HepG2 (cell line): Measurements from ENCODE around the gene XPO5. TPM values are rescaled to one million over a fixed set of nuclear protein-coding genes. Genes with fewer than 3 reads are reported as not detected.

ENCODE experiments used
- FOXA1 ChIP-seq, 2 experiments: fragments of 450-650 bp in 1 of 2; sonication (generic) in 1 of 2; formaldehyde crosslinking in 1 of 2; IDR thresholded peaks; 2 replicates each; pipeline versions ENCODE4 v1.4.0 to v1.6.1; 2016 to 2020; ENCODE audit warnings: missing genetic modification reagents in 1 of 2
- IRF2 ChIP-seq: IDR thresholded peaks from 2 replicates; pipeline ENCODE4 v1.6.1; 2018; ENCODE audit warnings: missing genetic modification reagents, missing compliant biosample characterization
- SYNCRIP ChIP-seq: fragments of 200-400 bp; formaldehyde crosslinking; IDR thresholded peaks from 2 replicates; pipeline ENCODE4 v1.6.1; 2018; ENCODE audit warnings: mild to moderate bottlenecking, low read depth, low read length; ENCODE audit not compliant: insufficient read depth
- ZNF256 ChIP-seq: sonication (generic); formaldehyde crosslinking; conservative IDR thresholded peaks from 2 replicates; pipeline ENCODE4 v1.4.0; 2020; ENCODE audit warnings: missing genetic modification reagents
- ZNF274 ChIP-seq: sonication (generic); formaldehyde crosslinking; IDR thresholded peaks from 2 replicates; pipeline ENCODE4 v1.5.1; 2020; ENCODE audit warnings: mild to moderate bottlenecking, missing genetic modification reagents
- ZNF772 ChIP-seq: sonication (generic); formaldehyde crosslinking; IDR thresholded peaks from 2 replicates; pipeline ENCODE4 v1.5.0; 2020; ENCODE audit warnings: mild to moderate bottlenecking, missing genetic modification reagents
- ZSCAN29 ChIP-seq: sonication (generic); formaldehyde crosslinking; conservative IDR thresholded peaks from 2 replicates; pipeline ENCODE4 v1.4.0; 2020; ENCODE audit warnings: mild to moderate bottlenecking, missing genetic modification reagents
- polyA plus RNA-seq, 8 experiments: library from polyadenylated mRNA; depleted of rRNA in 3 of 8; stranded (reverse) in 7 of 8; unstranded in 1 of 8; fragments of >200 nt; fragmentation: Illumina TruSeq in 4 of 8; extraction: Trizol in 4 of 8; gene quantifications; 2 replicates each; pipeline versions ENCODE4 v1.2.1 to v1.2.3, GENCODE V29; 2011 to 2016; ENCODE audit warnings: low read depth in 4 of 8, missing spikeins in 1 of 8, mixed read lengths in 1 of 8; ENCODE audit not compliant: insufficient read depth in 1 of 8
- total RNA-seq, 5 experiments: library from RNA; depleted of rRNA; stranded (reverse); fragments of >200 nt; fragmentation: Illumina TruSeq; extraction: Trizol; gene quantifications; 2 replicates each; pipeline ENCODE4 v1.2.3, GENCODE V29; 2016; ENCODE audit warnings: low read depth in 1 of 5
- TF ChIP-seq, protein P1 (sequence below): sonication (generic); formaldehyde crosslinking; IDR thresholded peaks from 2 replicates; pipeline ENCODE4 v1.5.0; 2020; ENCODE audit warnings: mild to moderate bottlenecking, missing genetic modification reagents, borderline replicate concordance
- TF ChIP-seq, protein P2 (sequence below): IDR thresholded peaks from 2 replicates; pipeline ENCODE4 v1.6.1; 2016
- TF ChIP-seq, protein P3 (sequence below): sonication (generic); formaldehyde crosslinking; conservative IDR thresholded peaks from 2 replicates; pipeline ENCODE4 v1.8.0; 2022; ENCODE audit warnings: low read depth, missing genetic modification reagents
- TF ChIP-seq, protein P4 (sequence below): fragments of 450-650 bp; IDR thresholded peaks from 2 replicates; pipeline ENCODE4 v1.6.1; 2016
- TF ChIP-seq, protein P5 (sequence below): sonication (generic); formaldehyde crosslinking; IDR thresholded peaks from 2 replicates; pipeline ENCODE4; 2020; ENCODE audit warnings: missing genetic modification reagents, mild to moderate bottlenecking, borderline replicate concordance

Gene XPO5
- total and polyA plus RNA-seq, 2 of the 13 experiments (the other 11 are each of a cell fraction or from before 2014, with no cell fraction given), result 52.2 to 68.0 TPM

DNA sequence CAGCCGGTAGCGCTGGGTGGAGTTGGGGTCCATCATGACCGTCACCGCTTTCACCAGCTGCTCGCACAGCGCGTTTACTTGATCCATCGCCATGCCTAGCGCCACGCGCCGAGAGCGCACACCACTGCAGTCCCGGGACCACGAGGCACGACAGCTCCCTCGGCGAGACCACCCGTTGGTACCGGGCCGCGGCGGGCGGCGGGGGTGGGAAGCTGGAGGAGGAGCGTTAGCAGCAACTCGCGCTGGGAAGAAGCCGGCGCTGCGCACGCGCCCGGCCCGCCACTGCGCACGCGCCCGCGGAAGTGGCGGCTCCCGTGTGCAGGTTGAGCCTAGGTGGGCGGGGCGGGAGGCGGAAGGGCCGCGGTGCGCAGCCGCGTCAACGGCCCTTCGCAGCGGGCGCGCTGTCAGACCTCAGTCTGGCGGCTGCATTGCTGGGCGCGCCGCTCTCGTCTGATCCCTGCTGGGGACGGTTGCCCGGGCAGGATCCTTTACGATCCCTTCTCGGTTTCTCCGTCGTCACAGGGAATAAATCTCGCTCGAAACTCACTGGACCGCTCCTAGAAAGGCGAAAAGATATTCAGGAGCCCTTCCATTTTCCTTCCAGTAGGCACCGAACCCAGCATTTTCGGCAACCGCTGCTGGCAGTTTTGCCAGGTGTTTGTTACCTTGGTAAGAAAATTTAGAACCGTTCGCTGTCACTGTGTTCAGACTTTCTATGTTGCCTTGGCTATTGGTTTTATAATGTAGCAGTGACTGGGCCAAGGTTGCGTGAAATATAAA lies at the start of gene XPO5, which contains the start of gene POLH (continued):
- TF ChIP-seq, protein P1, sequence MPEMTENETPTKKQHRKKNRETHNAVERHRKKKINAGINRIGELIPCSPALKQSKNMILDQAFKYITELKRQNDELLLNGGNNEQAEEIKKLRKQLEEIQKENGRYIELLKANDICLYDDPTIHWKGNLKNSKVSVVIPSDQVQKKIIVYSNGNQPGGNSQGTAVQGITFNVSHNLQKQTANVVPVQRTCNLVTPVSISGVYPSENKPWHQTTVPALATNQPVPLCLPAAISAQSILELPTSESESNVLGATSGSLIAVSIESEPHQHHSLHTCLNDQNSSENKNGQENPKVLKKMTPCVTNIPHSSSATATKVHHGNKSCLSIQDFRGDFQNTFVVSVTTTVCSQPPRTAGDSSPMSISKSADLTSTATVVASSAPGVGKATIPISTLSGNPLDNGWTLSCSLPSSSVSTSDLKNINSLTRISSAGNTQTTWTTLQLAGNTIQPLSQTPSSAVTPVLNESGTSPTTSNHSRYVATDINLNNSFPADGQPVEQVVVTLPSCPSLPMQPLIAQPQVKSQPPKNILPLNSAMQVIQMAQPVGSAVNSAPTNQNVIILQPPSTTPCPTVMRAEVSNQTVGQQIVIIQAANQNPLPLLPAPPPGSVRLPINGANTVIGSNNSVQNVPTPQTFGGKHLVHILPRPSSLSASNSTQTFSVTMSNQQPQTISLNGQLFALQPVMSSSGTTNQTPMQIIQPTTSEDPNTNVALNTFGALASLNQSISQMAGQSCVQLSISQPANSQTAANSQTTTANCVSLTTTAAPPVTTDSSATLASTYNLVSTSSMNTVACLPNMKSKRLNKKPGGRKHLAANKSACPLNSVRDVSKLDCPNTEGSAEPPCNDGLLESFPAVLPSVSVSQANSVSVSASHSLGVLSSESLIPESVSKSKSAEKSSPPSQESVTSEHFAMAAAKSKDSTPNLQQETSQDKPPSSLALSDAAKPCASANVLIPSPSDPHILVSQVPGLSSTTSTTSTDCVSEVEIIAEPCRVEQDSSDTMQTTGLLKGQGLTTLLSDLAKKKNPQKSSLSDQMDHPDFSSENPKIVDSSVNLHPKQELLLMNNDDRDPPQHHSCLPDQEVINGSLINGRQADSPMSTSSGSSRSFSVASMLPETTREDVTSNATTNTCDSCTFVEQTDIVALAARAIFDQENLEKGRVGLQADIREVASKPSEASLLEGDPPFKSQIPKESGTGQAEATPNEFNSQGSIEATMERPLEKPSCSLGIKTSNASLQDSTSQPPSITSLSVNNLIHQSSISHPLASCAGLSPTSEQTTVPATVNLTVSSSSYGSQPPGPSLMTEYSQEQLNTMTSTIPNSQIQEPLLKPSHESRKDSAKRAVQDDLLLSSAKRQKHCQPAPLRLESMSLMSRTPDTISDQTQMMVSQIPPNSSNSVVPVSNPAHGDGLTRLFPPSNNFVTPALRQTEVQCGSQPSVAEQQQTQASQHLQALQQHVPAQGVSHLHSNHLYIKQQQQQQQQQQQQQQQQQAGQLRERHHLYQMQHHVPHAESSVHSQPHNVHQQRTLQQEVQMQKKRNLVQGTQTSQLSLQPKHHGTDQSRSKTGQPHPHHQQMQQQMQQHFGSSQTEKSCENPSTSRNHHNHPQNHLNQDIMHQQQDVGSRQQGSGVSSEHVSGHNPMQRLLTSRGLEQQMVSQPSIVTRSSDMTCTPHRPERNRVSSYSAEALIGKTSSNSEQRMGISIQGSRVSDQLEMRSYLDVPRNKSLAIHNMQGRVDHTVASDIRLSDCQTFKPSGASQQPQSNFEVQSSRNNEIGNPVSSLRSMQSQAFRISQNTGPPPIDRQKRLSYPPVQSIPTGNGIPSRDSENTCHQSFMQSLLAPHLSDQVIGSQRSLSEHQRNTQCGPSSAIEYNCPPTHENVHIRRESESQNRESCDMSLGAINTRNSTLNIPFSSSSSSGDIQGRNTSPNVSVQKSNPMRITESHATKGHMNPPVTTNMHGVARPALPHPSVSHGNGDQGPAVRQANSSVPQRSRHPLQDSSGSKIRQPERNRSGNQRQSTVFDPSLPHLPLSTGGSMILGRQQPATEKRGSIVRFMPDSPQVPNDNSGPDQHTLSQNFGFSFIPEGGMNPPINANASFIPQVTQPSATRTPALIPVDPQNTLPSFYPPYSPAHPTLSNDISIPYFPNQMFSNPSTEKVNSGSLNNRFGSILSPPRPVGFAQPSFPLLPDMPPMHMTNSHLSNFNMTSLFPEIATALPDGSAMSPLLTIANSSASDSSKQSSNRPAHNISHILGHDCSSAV (CRISPR knock-in tag), result no peak
- TF ChIP-seq IRF2, result peak; percentile 89
- TF ChIP-seq, protein P2, sequence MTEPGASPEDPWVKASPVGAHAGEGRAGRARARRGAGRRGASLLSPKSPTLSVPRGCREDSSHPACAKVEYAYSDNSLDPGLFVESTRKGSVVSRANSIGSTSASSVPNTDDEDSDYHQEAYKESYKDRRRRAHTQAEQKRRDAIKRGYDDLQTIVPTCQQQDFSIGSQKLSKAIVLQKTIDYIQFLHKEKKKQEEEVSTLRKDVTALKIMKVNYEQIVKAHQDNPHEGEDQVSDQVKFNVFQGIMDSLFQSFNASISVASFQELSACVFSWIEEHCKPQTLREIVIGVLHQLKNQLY (CRISPR knock-in tag), result peak; percentile 49; the same call in 1 of the 2 replicates
- TF ChIP-seq, protein P3, sequence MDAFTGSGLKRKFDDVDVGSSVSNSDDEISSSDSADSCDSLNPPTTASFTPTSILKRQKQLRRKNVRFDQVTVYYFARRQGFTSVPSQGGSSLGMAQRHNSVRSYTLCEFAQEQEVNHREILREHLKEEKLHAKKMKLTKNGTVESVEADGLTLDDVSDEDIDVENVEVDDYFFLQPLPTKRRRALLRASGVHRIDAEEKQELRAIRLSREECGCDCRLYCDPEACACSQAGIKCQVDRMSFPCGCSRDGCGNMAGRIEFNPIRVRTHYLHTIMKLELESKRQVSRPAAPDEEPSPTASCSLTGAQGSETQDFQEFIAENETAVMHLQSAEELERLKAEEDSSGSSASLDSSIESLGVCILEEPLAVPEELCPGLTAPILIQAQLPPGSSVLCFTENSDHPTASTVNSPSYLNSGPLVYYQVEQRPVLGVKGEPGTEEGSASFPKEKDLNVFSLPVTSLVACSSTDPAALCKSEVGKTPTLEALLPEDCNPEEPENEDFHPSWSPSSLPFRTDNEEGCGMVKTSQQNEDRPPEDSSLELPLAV (CRISPR knock-in tag), result 0 out of 2 replicates have a peak, but pooled peaks have one; percentile 65
- peak; percentile 68 for TF ChIP-seq ZNF274 (CRISPR knock-in tag)
- peak; percentile 82; the same call in 1 of the 2 replicates for TF ChIP-seq ZNF256 (CRISPR knock-in tag)
- TF ChIP-seq, protein P4, sequence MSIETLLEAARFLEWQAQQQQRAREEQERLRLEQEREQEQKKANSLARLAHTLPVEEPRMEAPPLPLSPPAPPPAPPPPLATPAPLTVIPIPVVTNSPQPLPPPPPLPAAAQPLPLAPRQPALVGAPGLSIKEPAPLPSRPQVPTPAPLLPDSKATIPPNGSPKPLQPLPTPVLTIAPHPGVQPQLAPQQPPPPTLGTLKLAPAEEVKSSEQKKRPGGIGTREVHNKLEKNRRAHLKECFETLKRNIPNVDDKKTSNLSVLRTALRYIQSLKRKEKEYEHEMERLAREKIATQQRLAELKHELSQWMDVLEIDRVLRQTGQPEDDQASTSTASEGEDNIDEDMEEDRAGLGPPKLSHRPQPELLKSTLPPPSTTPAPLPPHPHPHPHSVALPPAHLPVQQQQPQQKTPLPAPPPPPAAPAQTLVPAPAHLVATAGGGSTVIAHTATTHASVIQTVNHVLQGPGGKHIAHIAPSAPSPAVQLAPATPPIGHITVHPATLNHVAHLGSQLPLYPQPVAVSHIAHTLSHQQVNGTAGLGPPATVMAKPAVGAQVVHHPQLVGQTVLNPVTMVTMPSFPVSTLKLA, result peak; percentile 84
- TF ChIP-seq SYNCRIP, result no peak
- TF ChIP-seq ZSCAN29 (CRISPR knock-in tag), result peak; percentile 78
- TF ChIP-seq ZNF772 (CRISPR knock-in tag), result peak; percentile 92; the same call in 1 of the 2 replicates
- TF ChIP-seq, protein P5, sequence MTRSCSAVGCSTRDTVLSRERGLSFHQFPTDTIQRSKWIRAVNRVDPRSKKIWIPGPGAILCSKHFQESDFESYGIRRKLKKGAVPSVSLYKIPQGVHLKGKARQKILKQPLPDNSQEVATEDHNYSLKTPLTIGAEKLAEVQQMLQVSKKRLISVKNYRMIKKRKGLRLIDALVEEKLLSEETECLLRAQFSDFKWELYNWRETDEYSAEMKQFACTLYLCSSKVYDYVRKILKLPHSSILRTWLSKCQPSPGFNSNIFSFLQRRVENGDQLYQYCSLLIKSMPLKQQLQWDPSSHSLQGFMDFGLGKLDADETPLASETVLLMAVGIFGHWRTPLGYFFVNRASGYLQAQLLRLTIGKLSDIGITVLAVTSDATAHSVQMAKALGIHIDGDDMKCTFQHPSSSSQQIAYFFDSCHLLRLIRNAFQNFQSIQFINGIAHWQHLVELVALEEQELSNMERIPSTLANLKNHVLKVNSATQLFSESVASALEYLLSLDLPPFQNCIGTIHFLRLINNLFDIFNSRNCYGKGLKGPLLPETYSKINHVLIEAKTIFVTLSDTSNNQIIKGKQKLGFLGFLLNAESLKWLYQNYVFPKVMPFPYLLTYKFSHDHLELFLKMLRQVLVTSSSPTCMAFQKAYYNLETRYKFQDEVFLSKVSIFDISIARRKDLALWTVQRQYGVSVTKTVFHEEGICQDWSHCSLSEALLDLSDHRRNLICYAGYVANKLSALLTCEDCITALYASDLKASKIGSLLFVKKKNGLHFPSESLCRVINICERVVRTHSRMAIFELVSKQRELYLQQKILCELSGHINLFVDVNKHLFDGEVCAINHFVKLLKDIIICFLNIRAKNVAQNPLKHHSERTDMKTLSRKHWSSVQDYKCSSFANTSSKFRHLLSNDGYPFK (CRISPR knock-in tag), result 0 out of 2 replicates have a peak, but pooled peaks have one; percentile 59
- TF ChIP-seq FOXA1 (IDR thresholded peaks at IDR 0.05), result no peak
- TF ChIP-seq FOXA1 (CRISPR knock-in tag; IDR thresholded peaks at IDR 0.05), result no peak
